Thoracic aorta (tissue), 2 donors: Measurements from ENCODE around the gene IFNGR2. TPM values are rescaled to one million over a fixed set of nuclear protein-coding genes. Genes with fewer than 3 reads are reported as not detected.

Experiments
- ATAC-seq: fragments of 150-250 bp; one replicate; pipeline ENCODE4 v1.8.0; 2017; ENCODE audit warnings: low read depth; ENCODE audit not compliant: insufficient number of reproducible peaks, low FRiP score
- DNase-seq: peaks from one replicate; pipeline ENCODE4 v3.0.0-alpha.2; 2020; ENCODE audit warnings: low spot score
- H3K27ac ChIP-seq, 2 donors: fragments of 200-600 bp; sonication (generic); 1 replicate in 1 of 2; 2 replicates in 1 of 2; pipeline ENCODE4 v1.5.1; 2016; ENCODE audit warnings: mild to moderate bottlenecking in 2 of 2, moderate library complexity in 2 of 2
- H3K27me3 ChIP-seq: fragments of 200-600 bp; sonication (generic); replicated peaks from 2 replicates; pipeline ENCODE4 v1.6.0; 2016; ENCODE audit warnings: mild to moderate bottlenecking; ENCODE audit not compliant: insufficient read depth
- H3K36me3 ChIP-seq: fragments of 200-600 bp; sonication (generic); one replicate; pipeline ENCODE4 v1.5.1; 2016
- H3K4me1 ChIP-seq, 2 donors: fragments of 200-600 bp; sonication (generic); 1 replicate in 1 of 2; 2 replicates in 1 of 2; pipeline versions ENCODE4 v1.5.1 to v1.6.0; 2016; ENCODE audit warnings: low read depth in 2 of 2, mild to moderate bottlenecking in 1 of 2; ENCODE audit not compliant: control insufficient read depth in 1 of 2
- H3K4me3 ChIP-seq: fragments of 200-600 bp; sonication (generic); 2 replicates; pipeline ENCODE4 v1.5.1; 2016; ENCODE audit warnings: mild to moderate bottlenecking
- H3K9me3 ChIP-seq: fragments of 200-600 bp; sonication (generic); 2 replicates; pipeline ENCODE4 v1.5.1; 2016
- CTCF ChIP-seq: fragments of 200-600 bp; sonication (generic); IDR thresholded peaks from one replicate; pipeline ENCODE4 v1.5.1; 2019; ENCODE audit warnings: antibody characterized with exemption
- total RNA-seq, 2 donors: library from RNA; depleted of rRNA; stranded (reverse); fragments of >200 nt; gene quantifications; one replicate each; pipeline versions ENCODE4 v1.1.0 to v1.2.3, GENCODE V29; 2016

The IFNGR2 gene
- total RNA-seq, 2 donors from 2014 or later, result 67.3 to 72.2 TPM

DNA sequence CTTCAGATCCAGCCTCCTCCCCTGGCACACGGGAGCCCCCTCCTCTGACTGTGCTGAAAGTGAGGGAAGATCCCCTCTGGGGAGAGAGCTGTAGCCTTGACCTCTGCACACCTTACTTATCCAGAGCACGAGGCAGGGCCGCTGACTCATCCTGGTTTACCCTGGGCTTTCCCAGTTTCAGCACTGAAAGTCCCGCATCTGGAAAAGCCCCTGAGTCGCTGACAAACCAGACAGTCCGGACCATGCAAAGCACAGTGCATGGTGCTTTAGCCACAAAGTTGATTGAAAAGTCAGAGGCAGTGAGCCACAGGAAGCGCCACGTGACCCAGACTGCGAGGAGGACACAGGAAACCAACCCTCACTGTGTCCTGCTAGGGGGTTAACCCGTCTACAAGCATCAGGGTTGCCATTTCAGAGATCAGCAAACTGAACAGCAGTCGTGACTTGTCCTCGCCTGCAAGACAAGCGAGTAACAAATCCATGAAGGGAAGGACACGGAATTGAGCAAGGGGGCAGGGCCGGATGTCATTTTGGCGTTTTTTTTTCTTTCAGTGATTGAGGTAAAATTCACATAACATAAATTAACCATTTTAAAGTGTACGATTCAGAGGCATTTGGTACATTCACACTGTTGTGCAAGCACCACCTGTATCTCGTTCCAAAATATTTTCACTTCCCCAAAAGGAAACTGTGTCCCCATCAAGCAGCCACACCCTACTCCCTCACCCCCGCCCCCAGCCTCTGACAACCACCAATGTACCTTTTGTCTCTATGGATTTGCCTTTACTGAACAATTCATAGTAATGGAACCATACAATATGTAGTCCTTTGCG is 19.9 kb upstream of the IFNGR2 start:
- Histone ChIP-seq H3K4me3 (peak overlapping the region; percentile 47), H3K27ac (peak overlapping the region; percentile 38 to 39), H3K4me1 (peaks cover 23 to 43% of the 10 kb centered on the region in 2 donors), H3K9me3 (no peaks in the 10 kb centered on the region), H3K27me3 (no peaks in the 10 kb centered on the region), H3K36me3 (no peaks in the 10 kb centered on the region)
- no peak for TF ChIP-seq CTCF
- DNase-seq (no peak), ATAC-seq (no peak)

- Histone ChIP-seq H3K36me3 (no peaks in the 10 kb centered on the region), H3K27ac (no peak overlapping the region), H3K4me1 (peaks cover 21 to 34% of the 10 kb centered on the region in 2 donors), H3K4me3 (no peak overlapping the region), H3K9me3 (no peaks in the 10 kb centered on the region), H3K27me3 (no peaks in the 10 kb centered on the region)
- no peak for TF ChIP-seq CTCF
- no peak for ATAC-seq
- DNase-seq, result no peak
These were observed 18.3 kb upstream of the IFNGR2 start for GRCh38 chr21:33384841-33385331.

DNA sequence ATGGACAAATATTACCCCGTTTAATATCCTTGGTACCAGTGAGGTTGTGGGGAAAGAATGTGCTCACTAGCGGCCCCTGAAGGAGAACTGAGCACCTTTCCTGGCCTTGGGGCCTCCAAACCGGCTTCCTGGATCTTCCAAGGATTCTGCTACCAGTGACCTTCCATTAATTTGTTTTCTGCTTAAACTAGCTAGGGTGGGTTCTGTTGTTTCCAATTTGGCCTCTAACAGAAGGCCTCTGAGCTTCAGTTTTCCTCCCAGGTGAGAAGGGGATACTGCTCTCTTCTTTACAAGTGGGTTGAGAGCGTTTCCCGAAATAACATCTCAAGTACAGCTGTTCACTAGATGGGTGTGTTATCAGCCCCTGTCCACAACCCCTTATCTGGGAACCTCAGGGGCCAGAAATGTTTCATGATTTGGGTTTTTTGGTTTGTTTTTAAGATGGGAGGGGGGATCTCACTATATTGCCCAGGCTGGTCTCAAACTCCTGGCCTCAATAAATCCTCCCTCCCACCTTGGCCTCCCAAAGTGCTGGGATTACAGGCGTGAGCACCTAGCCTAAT is 16.9 kb upstream of the IFNGR2 start:
- no peaks in the 10 kb centered on the region for H3K9me3 ChIP-seq
- no peaks in the 10 kb centered on the region for H3K36me3 ChIP-seq
- H3K27me3 ChIP-seq, result no peaks in the 10 kb centered on the region
- no peak for TF ChIP-seq CTCF
- H3K27ac ChIP-seq, result no peak overlapping the region
- peaks cover 10 to 20% of the 10 kb centered on the region in 2 donors for H3K4me1 ChIP-seq
- no peak overlapping the region for H3K4me3 ChIP-seq
- no peak for DNase-seq
- ATAC-seq, result no peak

DNA sequence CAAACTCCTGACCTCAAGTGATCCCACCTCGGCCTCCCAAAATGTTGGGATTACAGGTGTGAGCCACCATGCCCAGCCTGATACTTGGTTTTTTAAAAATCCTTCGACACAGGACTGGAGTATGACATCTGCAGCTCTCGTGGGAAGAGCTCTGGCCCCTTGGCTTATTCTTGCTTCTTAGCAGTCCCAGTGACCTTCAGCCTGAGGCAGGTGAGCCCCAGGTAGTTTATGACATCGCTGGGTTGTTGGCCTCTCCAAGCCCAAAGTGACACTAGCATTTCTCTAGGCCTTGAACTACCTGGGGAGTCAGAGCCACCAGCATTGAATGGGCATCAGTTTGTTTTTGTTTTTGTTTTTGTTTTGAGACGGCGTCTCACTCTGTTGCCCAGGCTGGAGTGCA is 15.9 kb upstream of the IFNGR2 start:
- DNase-seq (no peak), ATAC-seq (no peak)
- no peaks in the 10 kb centered on the region for H3K36me3 ChIP-seq
- no peak overlapping the region for H3K4me3 ChIP-seq
- H3K27ac ChIP-seq, result no peak overlapping the region
- TF ChIP-seq CTCF, result no peak
- H3K9me3 ChIP-seq, result no peaks in the 10 kb centered on the region
- H3K27me3 ChIP-seq, result no peaks in the 10 kb centered on the region
- H3K4me1 ChIP-seq, result peaks cover 10 to 17% of the 10 kb centered on the region in 2 donors

DNA sequence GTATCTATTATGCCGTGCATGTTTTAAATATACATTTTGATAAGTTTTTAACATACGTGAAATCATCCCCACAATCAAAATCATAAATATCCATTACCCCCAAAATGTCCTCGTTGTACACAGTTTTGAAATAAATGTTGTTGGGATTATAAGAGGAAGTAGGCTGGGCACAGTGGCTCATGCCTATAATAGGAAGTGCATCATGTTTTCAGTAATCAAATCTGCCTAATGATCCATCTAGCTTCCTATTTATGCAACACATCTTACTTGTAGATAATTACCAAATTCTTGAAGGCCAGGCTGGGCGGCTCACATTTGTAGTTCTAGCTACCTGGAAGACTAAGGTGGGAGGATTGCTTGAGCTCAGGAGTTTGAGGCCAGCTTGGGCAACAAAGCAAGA is 15.0 kb upstream of the IFNGR2 start:
- Histone ChIP-seq H3K4me1 (peaks cover 3 to 8% of the 10 kb centered on the region in 2 donors), H3K27ac (no peak overlapping the region), H3K36me3 (no peaks in the 10 kb centered on the region), H3K27me3 (no peaks in the 10 kb centered on the region), H3K4me3 (no peak overlapping the region), H3K9me3 (no peaks in the 10 kb centered on the region)
- DNase-seq (no peak), ATAC-seq (no peak)
- TF ChIP-seq CTCF, result no peak
